ENCODE measurements around the gene KIF16B. TPM values are rescaled to one million over a fixed set of nuclear protein-coding genes. Genes with fewer than 3 reads are reported as not detected.
"Not testable (repeated sequence)": the region's sequence is repeated elsewhere in the genome, so short reads cannot be mapped to it uniquely, and the experiment has no call there.

Gene KIF16B
- total and polyA plus RNA-seq, 2 experiments from 2014 or later, result 9.3 to 21.8 TPM

DNA sequence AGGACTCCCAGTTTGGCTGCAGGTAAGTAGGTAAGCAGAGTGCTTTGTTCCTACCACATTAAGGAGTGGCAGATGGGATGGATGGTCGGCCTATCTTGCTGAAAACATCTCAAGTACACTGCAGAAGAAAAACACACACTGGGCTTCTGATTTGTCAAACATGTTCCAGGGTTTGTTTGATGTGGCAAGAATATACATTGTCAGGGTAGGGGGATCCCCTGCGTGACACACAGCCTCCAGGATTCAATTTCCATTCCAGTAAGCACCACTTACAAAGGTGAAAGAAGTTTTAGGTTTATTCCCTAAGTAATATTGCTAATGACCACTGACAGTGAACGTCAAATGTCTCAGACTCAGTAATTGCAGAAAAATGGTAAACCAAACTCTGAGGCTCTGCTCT lies 26.0 kb upstream of the KIF16B start:
- no peaks in the 10 kb centered on the region for H3K36me3 ChIP-seq (replicated peaks; ENCODE audit: insufficient read depth, low read depth)
- WGBS (ENCODE audit: low lambda C conversion rate, missing lambda C conversion rate), result 83% methylated on average over 3 of the region's 3 CpGs
- no peak overlapping the region for H2AFZ ChIP-seq
- no peak for DNase-seq (ENCODE audit: low spot score)
- no peak overlapping the region for H3K4me2 ChIP-seq
- TF ChIP-seq EZH2phosphoT487 (IDR thresholded peaks at IDR 0.05; ENCODE audit: low read depth, severe bottlenecking, unreplicated experiment) (no peak), EZH2 (IDR thresholded peaks at IDR 0.05; ENCODE audit: borderline replicate concordance) (no peak)
- TF ChIP-seq, protein P1, sequence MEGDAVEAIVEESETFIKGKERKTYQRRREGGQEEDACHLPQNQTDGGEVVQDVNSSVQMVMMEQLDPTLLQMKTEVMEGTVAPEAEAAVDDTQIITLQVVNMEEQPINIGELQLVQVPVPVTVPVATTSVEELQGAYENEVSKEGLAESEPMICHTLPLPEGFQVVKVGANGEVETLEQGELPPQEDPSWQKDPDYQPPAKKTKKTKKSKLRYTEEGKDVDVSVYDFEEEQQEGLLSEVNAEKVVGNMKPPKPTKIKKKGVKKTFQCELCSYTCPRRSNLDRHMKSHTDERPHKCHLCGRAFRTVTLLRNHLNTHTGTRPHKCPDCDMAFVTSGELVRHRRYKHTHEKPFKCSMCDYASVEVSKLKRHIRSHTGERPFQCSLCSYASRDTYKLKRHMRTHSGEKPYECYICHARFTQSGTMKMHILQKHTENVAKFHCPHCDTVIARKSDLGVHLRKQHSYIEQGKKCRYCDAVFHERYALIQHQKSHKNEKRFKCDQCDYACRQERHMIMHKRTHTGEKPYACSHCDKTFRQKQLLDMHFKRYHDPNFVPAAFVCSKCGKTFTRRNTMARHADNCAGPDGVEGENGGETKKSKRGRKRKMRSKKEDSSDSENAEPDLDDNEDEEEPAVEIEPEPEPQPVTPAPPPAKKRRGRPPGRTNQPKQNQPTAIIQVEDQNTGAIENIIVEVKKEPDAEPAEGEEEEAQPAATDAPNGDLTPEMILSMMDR (IDR thresholded peaks at IDR 0.05; ENCODE audit: poor library complexity), result no peak
- no peaks in the 10 kb centered on the region for H3K79me2 ChIP-seq
- H3K9me2 ChIP-seq (replicated peaks; ENCODE audit: insufficient read depth), result no peaks in the 10 kb centered on the region
- no peak overlapping the region for H3K4me3 ChIP-seq
- H3K4me1 ChIP-seq (ENCODE audit: insufficient read depth), result no peaks in the 10 kb centered on the region
- no peaks in the 10 kb centered on the region for H3K27me3 ChIP-seq
- H3K9me3 ChIP-seq (ENCODE audit: low read depth), result no peaks in the 10 kb centered on the region
- no peak overlapping the region for H3K27ac ChIP-seq
- H4K20me1 ChIP-seq (ENCODE audit: insufficient read depth, poor library complexity, severe bottlenecking), result no peaks in the 10 kb centered on the region

DNA sequence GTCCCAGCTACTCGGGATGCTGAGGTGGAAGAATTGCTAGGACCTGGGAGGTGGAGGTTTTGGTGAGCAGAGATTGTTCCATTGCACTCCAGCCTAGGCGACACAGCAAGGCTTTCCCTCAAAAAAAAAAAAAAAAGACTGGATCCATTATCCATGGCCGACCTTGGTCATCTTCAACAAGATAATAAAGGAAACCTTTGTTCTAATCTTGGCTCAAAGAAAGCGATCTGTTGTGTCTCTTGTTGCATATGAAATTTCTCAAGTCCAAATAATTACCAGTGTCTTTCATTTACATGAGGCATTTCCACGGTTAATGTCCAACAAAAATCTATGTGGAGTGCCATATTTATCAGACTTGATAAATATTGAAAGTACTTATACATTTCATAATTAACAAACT lies 23.7 kb upstream of the KIF16B start:
- no peaks in the 10 kb centered on the region for H4K20me1 ChIP-seq (ENCODE audit: insufficient read depth, poor library complexity, severe bottlenecking)
- H3K27ac ChIP-seq, result no peak overlapping the region
- H3K36me3 ChIP-seq (replicated peaks; ENCODE audit: insufficient read depth, low read depth), result no peaks in the 10 kb centered on the region
- H3K79me2 ChIP-seq, result no peaks in the 10 kb centered on the region
- no peak overlapping the region for H3K4me2 ChIP-seq
- H3K9me2 ChIP-seq (replicated peaks; ENCODE audit: insufficient read depth), result no peaks in the 10 kb centered on the region
- no peaks in the 10 kb centered on the region for H3K27me3 ChIP-seq
- H3K4me1 ChIP-seq (ENCODE audit: insufficient read depth), result no peaks in the 10 kb centered on the region
- H2AFZ ChIP-seq, result no peak overlapping the region
- DNase-seq (ENCODE audit: low spot score), result no peak
- 97% methylated on average over 5 of the region's 5 CpGs for WGBS (ENCODE audit: low lambda C conversion rate, missing lambda C conversion rate)
- TF ChIP-seq, protein P1 (IDR thresholded peaks at IDR 0.05; ENCODE audit: poor library complexity), result no peak
- TF ChIP-seq EZH2phosphoT487 (IDR thresholded peaks at IDR 0.05; ENCODE audit: low read depth, severe bottlenecking, unreplicated experiment), result no peak
- no peak for TF ChIP-seq EZH2 (IDR thresholded peaks at IDR 0.05; ENCODE audit: borderline replicate concordance)
- no peaks in the 10 kb centered on the region for H3K9me3 ChIP-seq (ENCODE audit: low read depth)
- H3K4me3 ChIP-seq, result no peak overlapping the region

DNA sequence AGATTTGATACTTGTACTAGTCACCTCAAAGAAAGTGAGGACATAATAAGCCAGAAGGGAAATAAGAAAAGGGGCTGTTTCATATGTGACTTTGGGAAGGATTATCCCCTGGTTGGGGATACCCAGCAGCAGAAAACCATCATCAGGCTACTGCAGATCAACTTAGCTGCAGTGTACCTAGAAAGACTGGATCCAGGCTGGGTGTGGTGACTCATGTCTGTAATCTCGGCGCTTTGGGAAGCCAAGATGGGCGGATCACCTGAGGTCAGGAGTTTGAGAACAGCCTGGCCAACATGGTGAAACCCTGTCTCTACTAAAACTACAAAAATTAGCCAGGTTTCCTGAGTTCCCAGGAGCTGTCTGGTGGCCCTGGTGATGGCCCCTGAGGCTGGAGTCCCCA lies 23.2 kb upstream of the KIF16B start:
- not testable (repeated sequence) for H2AFZ ChIP-seq; H3K79me2 ChIP-seq; H3K9me3 ChIP-seq (ENCODE audit: low read depth); H3K4me2 ChIP-seq; H4K20me1 ChIP-seq (ENCODE audit: insufficient read depth, poor library complexity, severe bottlenecking); DNase-seq (ENCODE audit: low spot score); H3K36me3 ChIP-seq (replicated peaks; ENCODE audit: insufficient read depth, low read depth); H3K27me3 ChIP-seq; H3K27ac ChIP-seq; H3K4me1 ChIP-seq (ENCODE audit: insufficient read depth); H3K9me2 ChIP-seq (replicated peaks; ENCODE audit: insufficient read depth); H3K4me3 ChIP-seq
- 76% methylated on average over 3 of the region's 3 CpGs for WGBS (ENCODE audit: low lambda C conversion rate, missing lambda C conversion rate)

DNA sequence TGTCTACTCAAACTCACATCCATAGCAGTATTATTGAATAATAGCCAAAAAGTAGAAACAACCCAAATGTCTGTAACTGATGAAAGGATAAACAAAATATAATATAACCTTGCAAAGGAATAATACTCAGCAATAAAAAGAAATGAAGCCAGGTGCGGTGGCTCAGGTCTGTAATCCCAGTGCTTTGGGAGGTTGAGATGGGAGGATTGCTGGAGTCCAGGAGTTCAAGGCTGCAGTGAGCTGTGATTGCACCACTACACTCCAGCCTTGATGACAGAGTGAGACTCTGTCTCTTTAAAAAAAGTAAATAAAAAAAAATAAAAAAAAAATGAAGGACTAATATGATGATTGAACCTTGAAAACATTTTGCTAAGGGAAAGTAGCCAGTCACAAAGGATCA lies 22.1 kb upstream of the KIF16B start:
- Histone ChIP-seq H2AFZ (no peak overlapping the region), H3K4me3 (no peak overlapping the region), H3K9me2 (replicated peaks; ENCODE audit: insufficient read depth) (no peaks in the 10 kb centered on the region), H3K36me3 (replicated peaks; ENCODE audit: insufficient read depth, low read depth) (no peaks in the 10 kb centered on the region), H3K4me1 (ENCODE audit: insufficient read depth) (no peaks in the 10 kb centered on the region), H4K20me1 (ENCODE audit: insufficient read depth, poor library complexity, severe bottlenecking) (no peaks in the 10 kb centered on the region), H3K4me2 (no peak overlapping the region), H3K9me3 (ENCODE audit: low read depth) (no peaks in the 10 kb centered on the region), H3K27me3 (no peaks in the 10 kb centered on the region), H3K27ac (no peak overlapping the region), H3K79me2 (no peaks in the 10 kb centered on the region)
- TF ChIP-seq, protein P1 (IDR thresholded peaks at IDR 0.05; ENCODE audit: poor library complexity), result no peak
- TF ChIP-seq EZH2phosphoT487 (IDR thresholded peaks at IDR 0.05; ENCODE audit: low read depth, severe bottlenecking, unreplicated experiment) (no peak), EZH2 (IDR thresholded peaks at IDR 0.05; ENCODE audit: borderline replicate concordance) (no peak)
- 95% methylated on average over 1 of the region's 1 CpG for WGBS (ENCODE audit: low lambda C conversion rate, missing lambda C conversion rate)
- no peak for DNase-seq (ENCODE audit: low spot score)

Data from hepatocyte (in vitro differentiated cells).